IMR-90 (cell line): ENCODE results near the gene ERN1. TPM values are rescaled to one million over a fixed set of nuclear protein-coding genes. Genes with fewer than 3 reads are reported as not detected.

ENCODE experiments used
- ATAC-seq: fragments of 200-7000 bp; cut with Tn5 transposase; 2 replicates; pipeline ENCODE4 v1.9.1; 2020; ENCODE audit warnings: low read depth, mild to moderate bottlenecking, moderate library complexity
- BruUV-seq: library from RNA; stranded (reverse); fragments of 400-500 nt; replicated peaks from 2 replicates; lab custom pipeline; 2021; lab: Mats Ljungman, UMichigan
- CTCF ChIA-PET: fragments of 300-600 bp; formaldehyde crosslinking; extraction: SDS; loops from one replicate; lab custom pipeline; 2021; ENCODE audit warnings: antibody characterized with exemption; lab: Yijun Ruan, JAX
- POLR2A ChIA-PET: fragments of 300-600 bp; sonication (Branson Sonifier 250); formaldehyde crosslinking; loops from one replicate; lab custom pipeline; 2022; ENCODE audit warnings: antibody characterized with exemption; ENCODE audit not compliant: unreplicated experiment; lab: Charles Lee
- DNase-seq: peaks from one replicate; pipeline ENCODE4 v3.0.0; 2013
- H2AFZ ChIP-seq: replicated peaks from 2 replicates; pipeline ENCODE3; 2013; ENCODE audit warnings: low read length, mild to moderate bottlenecking; ENCODE audit not compliant: poor library complexity
- H2AK5ac ChIP-seq: 2 replicates; pipeline ENCODE4 v1.6.1; 2013; ENCODE audit warnings: low read depth, low read length, inconsistent platforms
- H2AK9ac ChIP-seq: replicated peaks from 2 replicates; pipeline ENCODE3; 2013; ENCODE audit warnings: mild to moderate bottlenecking, low read depth, low read length, moderate library complexity; ENCODE audit not compliant: poor library complexity
- H2BK120ac ChIP-seq: 2 replicates; pipeline ENCODE4 v1.6.1; 2013; ENCODE audit warnings: low read depth, low read length, inconsistent platforms
- H2BK15ac ChIP-seq: 3 replicates; pipeline ENCODE4 v1.6.1; 2013; ENCODE audit warnings: low read depth, low read length, inconsistent platforms
- H2BK20ac ChIP-seq: 2 replicates; pipeline ENCODE4 v1.6.1; 2013; ENCODE audit warnings: low read depth, mild to moderate bottlenecking, inconsistent platforms, low read length, moderate library complexity
- H2BK5ac ChIP-seq: 2 replicates; pipeline ENCODE4 v1.6.1; 2013; ENCODE audit warnings: mild to moderate bottlenecking, low read depth, low read length, inconsistent platforms; ENCODE audit not compliant: poor library complexity, severe bottlenecking
- H3K14ac ChIP-seq: replicated peaks from 2 replicates; pipeline ENCODE4 v1.6.1; 2013; ENCODE audit warnings: low read depth, low read length, inconsistent platforms
- H3K18ac ChIP-seq: 2 replicates; pipeline ENCODE4 v1.6.1; 2013; ENCODE audit warnings: low read depth, low read length, control low read depth
- H3K23ac ChIP-seq: 2 replicates; pipeline ENCODE4 v1.6.1; 2013; ENCODE audit warnings: low read depth, low read length, inconsistent platforms
- H3K27ac ChIP-seq: 2 replicates; pipeline ENCODE4 v1.5.1; 2013; ENCODE audit warnings: mild to moderate bottlenecking, control low read depth, low read length; ENCODE audit not compliant: insufficient read depth
- H3K27me3 ChIP-seq: 2 replicates; pipeline ENCODE4 v1.6.1; 2013; ENCODE audit warnings: low read length; ENCODE audit not compliant: control insufficient read depth, insufficient read depth
- H3K36me3 ChIP-seq: 2 replicates; pipeline ENCODE4 v1.6.1; 2013; ENCODE audit warnings: low read length, mixed read lengths; ENCODE audit not compliant: control insufficient read depth, insufficient read depth
- H3K4ac ChIP-seq: 2 replicates; pipeline ENCODE4 v1.6.1; 2013; ENCODE audit warnings: low read depth, low read length, inconsistent platforms
- H3K4me1 ChIP-seq: 2 replicates; pipeline ENCODE4 v1.6.1; 2013; ENCODE audit warnings: low read length, mixed read lengths; ENCODE audit not compliant: control insufficient read depth, insufficient read depth
- H3K4me2 ChIP-seq: 2 replicates; pipeline ENCODE4 v1.6.1; 2013; ENCODE audit warnings: low read depth, mild to moderate bottlenecking, control low read depth, low read length, moderate library complexity
- H3K4me3 ChIP-seq: 2 replicates; pipeline ENCODE4 v1.5.1; 2013; ENCODE audit warnings: low read depth, mild to moderate bottlenecking, control low read depth, low read length, moderate library complexity; ENCODE audit not compliant: insufficient read depth
- H3K56ac ChIP-seq: 2 replicates; pipeline ENCODE4 v1.6.1; 2013; ENCODE audit warnings: low read length, inconsistent platforms; ENCODE audit not compliant: insufficient read depth; ENCODE audit errors: extremely low read depth
- H3K79me1 ChIP-seq, 2 experiments: 2 replicates each; pipeline ENCODE4 v1.6.1; 2013; ENCODE audit warnings: low read length in 2 of 2, inconsistent platforms in 1 of 2, low read depth in 1 of 2
- H3K9ac ChIP-seq: 2 replicates; pipeline ENCODE4 v1.6.1; 2013; ENCODE audit warnings: low read depth, low read length, control low read depth
- H3K9me1 ChIP-seq: 2 replicates; pipeline ENCODE4 v1.6.1; 2013; ENCODE audit warnings: low read length, inconsistent platforms; ENCODE audit not compliant: insufficient read depth
- H3K9me3 ChIP-seq: 2 replicates; pipeline ENCODE4 v1.6.1; 2013; ENCODE audit warnings: low read length; ENCODE audit not compliant: control insufficient read depth, insufficient read depth
- H4K20me1 ChIP-seq: 2 replicates; pipeline ENCODE4 v1.6.1; 2013; ENCODE audit warnings: low read length, inconsistent platforms; ENCODE audit not compliant: insufficient read depth
- H4K5ac ChIP-seq: 2 replicates; pipeline ENCODE4 v1.6.1; 2013; ENCODE audit warnings: mild to moderate bottlenecking, low read depth, low read length, control low read depth
- H4K8ac ChIP-seq, 2 experiments: 2 replicates each; pipeline ENCODE4 v1.6.1; 2013; ENCODE audit warnings: low read depth in 2 of 2, low read length in 2 of 2, control low read depth in 1 of 2, inconsistent platforms in 1 of 2
- H4K91ac ChIP-seq: 2 replicates; pipeline ENCODE4 v1.6.1; 2013; ENCODE audit warnings: low read depth, low read length, inconsistent platforms; ENCODE audit not compliant: insufficient read depth
- BHLHE40 ChIP-seq: fragments of 150-350 bp; IDR thresholded peaks from 2 replicates; pipeline ENCODE4 v1.6.1; 2016; ENCODE audit warnings: mild to moderate bottlenecking, low read depth, low read length
- MAFK ChIP-seq: IDR thresholded peaks from 2 replicates; pipeline ENCODE4 v1.6.1; 2012; ENCODE audit warnings: low read depth, low read length, improper control_type of control experiment
- MXI1 ChIP-seq: IDR thresholded peaks from 2 replicates; pipeline ENCODE4 v1.6.1; 2012; ENCODE audit warnings: low read depth, mild to moderate bottlenecking, low read length, moderate library complexity, borderline replicate concordance
- WGBS, 2 experiments: methylation state at CpG; one replicate each; pipeline versions ENCODE4 v1.1.5 to v1.1.7; 2013; ENCODE audit warnings: missing lambda C conversion rate in 2 of 2; ENCODE audit not compliant: insufficient read length in 1 of 2; ENCODE audit errors: extremely low coverage in 2 of 2; 5-methylcytosine and 5-hydroxymethylcytosine counted together
- dilution Hi-C: fragments of 300-500 bp; cut with HindIII; formaldehyde crosslinking; loops from one replicate; pipeline ENCODE4 v1.14.3; 2018; ENCODE audit warnings: low sequenced_read_pairs; ENCODE audit not compliant: unreplicated experiment
- in situ Hi-C: fragments of 300-500 bp; cut with MboI; formaldehyde crosslinking; loops from 3 replicates; pipeline ENCODE4 v1.14.3; 2019; ENCODE audit warnings: low sequenced_read_pairs, inconsistent platforms, mixed read lengths
- intact Hi-C: fragments of 100-400 bp; cut with micrococcal nuclease; formaldehyde crosslinking; loops from 2 replicates; pipeline ENCODE4 v1.10.0; 2022
- polyA plus RNA-seq, 3 experiments: library from polyadenylated mRNA; depleted of rRNA; stranded (reverse); fragments of >200 nt; gene quantifications; 2 replicates each; pipeline ENCODE4 v1.2.3, GENCODE V29; 2012; ENCODE audit warnings: low replicate concordance in 1 of 3
- total RNA-seq: library from RNA; depleted of rRNA; stranded (reverse); fragments of >200 nt; gene quantifications from 2 replicates; pipeline ENCODE4 v1.2.3, GENCODE V29; 2012

Gene ERN1
- total and polyA plus RNA-seq, 2 of the 4 experiments (the other 2 are of a cell fraction): 2.7 to 4.1 TPM

GRCh38 chr17:64174686-64175456 is 44.9 kb upstream of the ERN1 start:
- dilution Hi-C loops: no loop called here

More at GRCh38 chr17:64174686-64175456, 44.9 kb upstream of the ERN1 start:
- peaks cover 4% of the 10 kb centered on the region for H3K9me1 ChIP-seq
- ChIA-PET POLR2A (no interaction called here), CTCF (no interaction called here)
- H2AK9ac ChIP-seq: no peak overlapping the region
- peaks cover 4% of the 10 kb centered on the region for H3K4me1 ChIP-seq
- H3K4me3 ChIP-seq: no peak overlapping the region
- DNase-seq: peak; percentile 71
- intact Hi-C loops (no loop called here), in situ Hi-C loops (no loop called here)
- H4K8ac ChIP-seq: no peak overlapping the region
- no peak overlapping the region for H2BK15ac ChIP-seq
- H2BK120ac ChIP-seq: no peak overlapping the region
- no peak overlapping the region for H2AK5ac ChIP-seq
- no peaks in the 10 kb centered on the region for H4K20me1 ChIP-seq
- H2BK20ac ChIP-seq: no peak overlapping the region
- no peaks in the 10 kb centered on the region for H3K9me3 ChIP-seq
- H3K4ac ChIP-seq: no peak overlapping the region
- H3K27me3 ChIP-seq: no peaks in the 10 kb centered on the region
- H2BK5ac ChIP-seq: no peak overlapping the region
- no peak overlapping the region for H3K23ac ChIP-seq
- H4K91ac ChIP-seq: no peak overlapping the region
- WGBS, 2 experiments: 79% methylated on average over 2 of the region's 7 CpGs; no CpG with 5 or more reads in 1 of the 2 experiments
- H3K27ac ChIP-seq: no peak overlapping the region
- no peak overlapping the region for H3K56ac ChIP-seq
- TF ChIP-seq MXI1 (no peak), MAFK (peak; percentile 47; the same call in 1 of the 2 replicates), BHLHE40 (peak; percentile 36; the same call in 1 of the 2 replicates)
- no peak overlapping the region for H2AFZ ChIP-seq
- H3K4me2 ChIP-seq: no peak overlapping the region
- peak; percentile 69 for ATAC-seq
- BruUV-seq: no TSS peak
- H3K18ac ChIP-seq: no peak overlapping the region
- peaks cover 7% of the 10 kb centered on the region; the same call in 1 of the 2 replicates for H3K36me3 ChIP-seq
- no peak overlapping the region for H4K5ac ChIP-seq
- H3K9ac ChIP-seq: no peak overlapping the region
- H3K79me1 ChIP-seq: peaks cover 0 to 3% of the 10 kb centered on the region in 2 experiments; a peak in 1 of 4 replicates
- no peak overlapping the region for H3K14ac ChIP-seq
